Iris pigment epithelial cell (primary cell): ENCODE measurements around the gene OSBPL3.
"Not testable (repeated sequence)": the region's sequence is repeated elsewhere in the genome, so short reads cannot be mapped to it uniquely, and the experiment has no call there.

Source experiments
- DNase-seq: peaks from one replicate; pipeline ENCODE4 v3.0.0-alpha.2; 2011; ENCODE audit warnings: low read depth

Gene OSBPL3, protein sequence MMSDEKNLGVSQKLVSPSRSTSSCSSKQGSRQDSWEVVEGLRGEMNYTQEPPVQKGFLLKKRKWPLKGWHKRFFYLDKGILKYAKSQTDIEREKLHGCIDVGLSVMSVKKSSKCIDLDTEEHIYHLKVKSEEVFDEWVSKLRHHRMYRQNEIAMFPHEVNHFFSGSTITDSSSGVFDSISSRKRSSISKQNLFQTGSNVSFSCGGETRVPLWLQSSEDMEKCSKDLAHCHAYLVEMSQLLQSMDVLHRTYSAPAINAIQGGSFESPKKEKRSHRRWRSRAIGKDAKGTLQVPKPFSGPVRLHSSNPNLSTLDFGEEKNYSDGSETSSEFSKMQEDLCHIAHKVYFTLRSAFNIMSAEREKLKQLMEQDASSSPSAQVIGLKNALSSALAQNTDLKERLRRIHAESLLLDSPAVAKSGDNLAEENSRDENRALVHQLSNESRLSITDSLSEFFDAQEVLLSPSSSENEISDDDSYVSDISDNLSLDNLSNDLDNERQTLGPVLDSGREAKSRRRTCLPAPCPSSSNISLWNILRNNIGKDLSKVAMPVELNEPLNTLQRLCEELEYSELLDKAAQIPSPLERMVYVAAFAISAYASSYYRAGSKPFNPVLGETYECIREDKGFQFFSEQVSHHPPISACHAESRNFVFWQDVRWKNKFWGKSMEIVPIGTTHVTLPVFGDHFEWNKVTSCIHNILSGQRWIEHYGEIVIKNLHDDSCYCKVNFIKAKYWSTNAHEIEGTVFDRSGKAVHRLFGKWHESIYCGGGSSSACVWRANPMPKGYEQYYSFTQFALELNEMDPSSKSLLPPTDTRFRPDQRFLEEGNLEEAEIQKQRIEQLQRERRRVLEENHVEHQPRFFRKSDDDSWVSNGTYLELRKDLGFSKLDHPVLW

GRCh38 chr7:24979863-24980533, at the start of gene OSBPL3:
OSBPL3 (minus strand) TSS chr7:24980178; CDS start chr7:24892472, 87,706 bp downstream.
- peak; percentile 95 for DNase-seq

GRCh38 chr7:25029075-25029474, 49.1 kb upstream of the OSBPL3 start:
- DNase-seq = no peak

DNA sequence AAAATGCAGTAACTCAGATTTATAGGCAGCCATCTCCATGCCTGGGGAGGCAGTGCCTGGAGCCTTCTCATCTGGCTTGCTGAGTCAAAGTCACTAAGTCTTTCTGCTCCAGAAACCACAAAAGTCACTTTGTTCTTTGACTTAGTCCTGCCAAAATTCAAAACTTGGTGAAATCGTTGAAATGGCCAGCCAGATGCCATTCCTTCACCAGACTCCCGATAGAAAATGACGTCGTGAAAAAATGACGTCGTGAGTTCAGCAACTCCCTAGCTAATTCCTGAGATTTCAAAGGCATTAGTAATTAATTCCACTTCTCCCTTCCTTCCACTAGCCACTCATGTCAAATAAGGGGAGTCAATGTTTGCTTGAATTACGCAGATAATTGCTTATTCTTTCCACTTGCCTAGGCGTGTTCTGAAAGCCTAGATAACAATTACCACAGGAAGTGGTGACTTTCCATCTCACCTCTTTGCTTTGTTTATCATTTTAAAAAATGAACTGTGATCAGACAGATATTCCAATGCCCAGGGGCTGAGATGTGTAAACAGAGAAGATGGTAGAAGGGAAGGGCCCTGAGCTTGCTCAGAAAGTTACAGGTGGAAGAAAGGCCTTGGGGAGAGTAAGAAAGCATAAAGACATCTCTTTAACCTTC, 48.5 kb upstream of the OSBPL3 start:
- peak; percentile 95 for DNase-seq

- DNase-seq = no peak
Observed at GRCh38 chr7:25026156-25026555, 46.2 kb upstream of the OSBPL3 start.

- DNase-seq = peak; percentile 93
Observed at GRCh38 chr7:25025218-25025671, 45.3 kb upstream of the OSBPL3 start.

DNA sequence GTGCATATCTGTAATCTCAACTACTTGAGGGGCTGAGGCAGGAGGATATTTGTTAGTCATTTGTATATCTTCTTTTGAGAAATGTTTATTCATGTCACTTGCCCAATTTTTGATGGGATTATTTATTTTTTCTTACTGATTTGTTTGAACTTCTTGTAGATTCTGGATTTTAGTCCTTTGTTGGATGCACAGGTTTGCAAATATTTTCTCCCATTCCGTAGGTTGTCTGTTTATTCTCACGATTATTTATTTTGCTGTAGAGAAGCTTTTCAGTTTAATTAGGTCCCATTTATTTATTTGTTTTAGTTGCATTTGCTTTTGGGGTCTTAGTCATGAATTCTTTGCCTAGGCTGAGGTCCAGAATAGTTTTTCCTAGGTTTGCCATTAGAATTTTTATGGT, 44.1 kb upstream of the OSBPL3 start:
- no peak for DNase-seq

GRCh38 chr7:25017671-25018070, 37.7 kb upstream of the OSBPL3 start:
- not testable (repeated sequence) for DNase-seq

DNA sequence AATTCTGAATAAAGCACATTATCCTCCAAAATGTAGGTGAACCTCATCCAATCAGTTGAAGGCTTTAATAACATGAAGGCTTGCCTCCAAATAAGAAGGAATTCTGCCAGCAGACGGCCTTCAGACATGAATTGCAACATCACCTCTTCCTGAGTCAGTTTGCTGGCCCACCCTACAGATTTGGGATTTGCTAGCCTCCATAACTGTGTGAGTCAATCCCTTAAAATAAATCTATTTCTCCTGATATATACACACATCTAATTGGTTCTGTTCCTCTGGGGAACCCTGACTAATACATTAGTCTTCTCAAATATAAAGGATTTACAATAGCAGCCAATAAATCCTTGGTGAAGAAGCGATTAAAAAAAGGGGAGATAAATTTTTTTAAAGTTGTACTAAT, 34.8 kb upstream of the OSBPL3 start:
- peak; percentile 96 for DNase-seq

GRCh38 chr7:25012710-25013109, 32.7 kb upstream of the OSBPL3 start:
- DNase-seq = not testable (repeated sequence)

DNA sequence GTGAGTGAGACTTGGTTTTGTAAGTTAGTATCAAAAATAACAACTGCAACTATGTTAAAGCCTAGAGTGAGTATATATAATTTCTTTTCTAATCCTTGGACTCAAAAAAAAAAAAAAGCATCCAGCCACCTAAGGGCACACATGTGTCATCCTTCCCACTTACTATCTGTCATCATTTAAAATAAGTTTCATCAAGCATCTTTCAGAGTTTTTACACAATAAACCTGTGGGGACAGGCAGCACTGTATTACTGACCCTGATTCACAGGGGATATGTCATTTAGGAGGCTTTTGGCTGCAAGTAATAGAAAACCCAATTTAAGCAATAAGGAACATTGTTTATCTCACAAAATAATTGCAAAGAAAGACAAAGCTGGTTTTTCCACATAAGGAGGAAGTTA, 32.3 kb upstream of the OSBPL3 start:
- no peak for DNase-seq

GRCh38 chr7:25009257-25009656, 29.3 kb upstream of the OSBPL3 start:
- peak; percentile 97 for DNase-seq

GRCh38 chr7:25007668-25008067, 27.7 kb upstream of the OSBPL3 start:
- no peak for DNase-seq

GRCh38 chr7:25006276-25006675, 26.3 kb upstream of the OSBPL3 start:
- DNase-seq = no peak

GRCh38 chr7:25005658-25006057, 25.7 kb upstream of the OSBPL3 start:
- no peak for DNase-seq

DNA sequence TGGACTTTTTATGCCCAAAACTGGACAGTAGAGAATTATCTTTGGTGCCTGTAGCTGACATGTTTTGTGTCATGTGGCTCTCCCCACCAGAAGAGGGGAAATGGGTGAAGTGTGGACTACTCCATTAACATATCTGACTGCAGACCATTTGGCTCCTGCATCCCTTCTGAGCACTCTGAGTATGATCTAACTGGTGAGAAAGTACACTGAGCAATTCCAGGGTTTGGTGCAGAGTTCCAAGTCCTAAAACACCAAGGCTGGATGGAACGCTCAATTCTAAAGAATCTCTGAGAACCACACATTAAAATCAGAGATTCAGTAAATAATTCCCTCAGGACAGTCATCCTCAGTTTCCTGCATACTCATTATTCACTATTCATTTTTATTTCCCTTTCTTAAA, 22.8 kb upstream of the OSBPL3 start:
- no peak for DNase-seq

DNA sequence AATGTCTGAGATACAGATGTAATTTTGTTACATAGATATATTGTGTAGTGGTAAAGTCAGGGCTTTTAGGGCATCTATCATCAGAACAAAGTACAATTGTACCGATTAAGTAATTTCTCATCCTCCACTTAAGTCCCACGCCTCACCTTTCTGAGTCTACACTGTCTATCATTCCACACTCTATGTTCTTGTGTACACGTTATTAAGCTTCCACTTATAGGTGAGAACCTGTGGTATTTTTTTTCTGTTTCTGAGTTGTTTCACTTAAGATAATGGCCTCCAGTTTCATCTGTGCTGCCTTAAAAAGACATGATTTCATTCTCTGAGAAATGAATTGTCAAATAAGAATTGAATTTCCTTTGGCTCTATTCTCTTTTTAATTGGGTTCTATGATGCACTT, 15.5 kb upstream of the OSBPL3 start:
- no peak for DNase-seq

DNA sequence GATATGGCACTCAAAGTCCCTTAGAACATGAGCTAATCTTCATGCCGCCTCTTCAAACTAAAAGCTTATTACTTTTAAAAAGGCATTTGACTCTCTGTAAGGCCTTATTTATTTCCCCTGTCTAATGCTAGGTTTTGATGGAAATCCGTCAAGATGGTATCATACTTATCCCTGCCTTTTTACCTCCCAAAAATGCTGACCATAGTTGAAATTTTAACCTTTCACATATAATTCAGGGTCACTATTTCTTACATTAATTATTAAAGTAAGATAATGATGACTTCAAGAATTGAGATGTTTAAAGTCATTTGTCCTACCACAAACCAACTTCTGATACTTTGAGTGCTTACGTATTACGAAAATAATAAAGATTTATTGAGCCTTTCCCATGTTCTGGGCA, 12.3 kb upstream of the OSBPL3 start:
- no peak for DNase-seq

GRCh38 chr7:24991353-24991752, 11.4 kb upstream of the OSBPL3 start:
- no peak for DNase-seq

- no peak for DNase-seq
Observed at GRCh38 chr7:24987331-24987842, 7.4 kb upstream of the OSBPL3 start.

- no peak for DNase-seq
Observed at GRCh38 chr7:24982917-24983316, 2.9 kb upstream of the OSBPL3 start.

- peak; percentile 71 for DNase-seq
Observed at GRCh38 chr7:24981171-24981951, 1.4 kb upstream of the OSBPL3 start.
